SIG-M5 treated with dmso at 0.1 percent for 504 hours (cell line): ENCODE results near the gene EEF1AKMT4.

Source experiments
- DNase-seq: peaks from one replicate; lab custom pipeline; 2025; ENCODE audit not compliant: unreplicated experiment; lab: John Stamatoyannopoulos, UW

EEF1AKMT4 gene

DNA sequence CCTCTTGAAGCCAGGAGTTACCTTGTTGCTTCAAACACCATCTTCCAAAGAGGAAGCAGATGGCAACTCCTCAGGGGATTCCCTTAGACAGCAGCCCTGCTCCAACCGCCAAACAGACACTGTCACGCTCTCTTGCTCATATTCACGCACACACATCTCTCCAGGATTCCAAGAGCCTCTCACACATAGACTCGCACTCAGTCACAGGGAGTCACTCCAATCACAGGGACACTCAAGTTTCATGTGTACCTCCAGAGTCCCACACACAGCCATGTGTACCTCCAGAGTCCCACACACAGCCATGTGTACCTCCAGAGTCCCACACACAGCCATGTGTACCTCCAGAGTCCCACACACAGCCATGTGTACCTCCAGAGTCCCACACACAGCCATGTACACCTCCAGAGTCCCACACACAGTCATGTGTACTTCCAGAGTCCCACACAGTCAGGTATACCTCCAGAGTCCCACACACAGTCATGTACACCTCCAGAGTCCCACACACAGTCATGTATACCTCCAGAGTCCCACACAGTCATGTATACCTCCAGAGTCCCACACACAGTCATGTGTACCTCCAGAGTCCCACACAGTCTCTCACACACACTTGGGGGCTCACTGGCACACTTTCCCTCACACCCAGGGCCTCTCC, 14.0 kb upstream of the EEF1AKMT4 start:
- no peak for DNase-seq

DNA sequence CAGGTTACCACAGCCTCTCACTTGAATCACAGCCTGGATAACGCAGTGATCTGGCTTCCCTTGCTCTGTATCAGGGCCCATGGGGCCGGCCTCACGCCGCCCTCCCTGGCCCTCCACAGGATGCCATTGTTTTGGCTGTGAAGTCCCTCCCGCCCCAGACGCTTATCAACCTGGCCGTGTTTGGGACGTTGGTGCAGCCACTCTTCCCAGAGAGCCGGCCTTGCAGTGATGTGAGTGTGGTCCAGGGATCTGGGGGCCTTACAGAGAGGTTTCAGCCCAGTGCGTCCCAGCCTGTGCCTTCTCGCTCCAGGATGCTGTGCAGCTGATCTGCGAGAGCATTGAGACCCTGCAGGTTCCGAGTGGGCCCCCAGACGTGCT, 13.4 kb upstream of the EEF1AKMT4 start:
- no peak for DNase-seq

DNA sequence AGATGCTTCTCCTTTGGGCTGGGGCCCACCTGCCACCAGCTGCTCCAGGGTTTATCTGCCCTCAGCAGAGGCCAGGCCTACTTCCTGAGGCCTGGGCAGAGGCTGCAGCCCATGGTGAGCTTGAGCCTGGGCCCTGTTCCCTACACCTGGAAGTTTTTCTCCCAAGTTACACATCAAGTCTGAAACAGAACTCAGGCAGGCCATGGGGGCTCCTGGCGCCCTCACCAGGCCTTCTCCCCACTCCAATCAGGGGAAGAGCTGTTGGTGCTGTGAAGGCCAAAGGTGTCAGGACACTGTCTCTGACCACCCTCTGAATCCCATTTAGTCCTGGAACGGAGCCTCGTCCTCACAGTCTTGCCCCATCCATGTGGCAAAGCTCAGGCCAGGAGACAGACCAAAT, 12.8 kb upstream of the EEF1AKMT4 start:
- DNase-seq, result no peak

DNA sequence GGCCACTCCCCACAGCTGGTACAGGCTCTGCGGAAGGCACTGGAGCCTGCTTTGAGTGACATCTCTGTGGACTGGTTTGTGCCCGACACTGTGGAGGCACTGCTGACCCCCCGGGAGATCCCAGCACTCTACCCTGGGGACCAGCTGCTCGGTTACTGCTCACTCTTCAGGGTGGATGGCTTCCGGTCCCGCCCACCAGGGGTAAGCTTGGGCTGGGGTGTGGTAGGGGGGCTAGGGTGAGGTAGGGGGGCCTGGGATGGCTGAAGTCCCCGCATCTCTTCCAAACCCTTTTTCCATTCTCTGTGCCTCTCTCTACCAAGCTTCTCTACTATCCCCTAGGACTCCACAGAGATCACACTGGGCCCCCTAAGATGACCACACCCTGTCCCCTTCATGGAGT, 12.3 kb upstream of the EEF1AKMT4 start:
- DNase-seq, result no peak

DNA sequence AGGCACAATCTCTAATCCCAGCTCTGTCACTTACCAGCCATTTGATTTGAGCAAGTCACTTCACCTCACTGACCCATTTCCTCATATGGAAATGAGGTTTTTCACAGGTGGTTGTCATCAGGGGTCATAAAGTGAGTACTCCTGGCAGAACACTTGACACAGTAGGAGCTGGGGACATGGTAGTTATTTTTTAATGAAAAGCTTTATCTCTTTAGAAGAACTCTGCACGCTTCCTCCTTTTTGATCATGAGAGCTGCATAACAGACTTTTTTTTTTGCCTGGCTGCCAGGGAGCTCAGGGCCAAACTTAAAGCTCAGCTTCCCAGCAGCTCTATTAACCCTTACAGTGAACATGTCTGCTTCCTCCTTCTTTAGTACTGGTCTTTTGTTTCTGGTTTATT, 11.7 kb upstream of the EEF1AKMT4 start:
- no peak for DNase-seq

DNA sequence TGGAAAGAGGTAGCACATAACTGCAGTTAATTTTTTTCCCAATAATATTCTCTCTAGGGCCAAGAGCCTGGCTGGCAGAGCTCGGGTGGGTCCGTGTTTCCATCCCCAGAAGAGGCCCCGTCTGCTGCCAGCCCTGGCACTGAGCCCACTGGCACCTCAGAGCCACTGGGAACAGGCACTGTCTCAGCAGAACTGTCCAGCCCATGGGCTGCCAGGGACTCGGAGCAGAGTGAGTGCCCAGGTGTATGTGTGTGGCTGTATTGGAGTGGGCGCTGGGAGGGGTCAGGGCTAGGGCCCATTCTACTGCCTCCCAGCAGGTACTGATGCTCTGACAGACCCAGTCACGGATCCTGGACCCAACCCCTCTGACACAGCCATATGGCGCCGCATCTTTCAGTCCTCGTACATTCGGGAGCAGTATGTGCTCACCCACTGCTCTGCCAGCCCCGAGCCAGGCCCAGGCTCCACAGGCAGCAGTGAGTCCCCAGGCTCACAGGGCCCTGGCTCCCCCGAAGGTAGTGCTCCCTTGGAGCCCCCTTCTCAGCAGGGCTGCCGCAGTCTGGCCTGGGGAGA, 11.1 kb upstream of the EEF1AKMT4 start:
- DNase-seq, result no peak

DNA sequence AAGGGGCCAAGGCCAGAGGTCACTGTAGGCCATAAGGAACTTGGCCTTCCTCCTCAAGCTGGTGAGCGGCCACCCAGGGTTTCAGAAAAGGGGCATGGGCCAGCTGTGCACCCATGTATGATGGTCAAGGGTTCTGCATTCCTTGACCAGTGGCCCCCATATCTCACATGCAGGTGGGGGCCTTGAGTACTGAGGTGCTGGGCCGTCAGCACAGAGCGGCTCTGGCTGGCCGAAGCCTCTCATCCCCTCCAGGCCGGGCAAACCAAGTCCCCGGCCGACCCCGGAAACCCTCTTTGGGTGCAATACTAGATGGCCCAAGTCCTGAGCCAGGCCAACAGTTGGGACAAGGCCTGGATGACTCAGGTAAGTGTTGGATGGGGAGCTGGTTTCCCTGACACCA, 10.3 kb upstream of the EEF1AKMT4 start:
- no peak for DNase-seq

DNA sequence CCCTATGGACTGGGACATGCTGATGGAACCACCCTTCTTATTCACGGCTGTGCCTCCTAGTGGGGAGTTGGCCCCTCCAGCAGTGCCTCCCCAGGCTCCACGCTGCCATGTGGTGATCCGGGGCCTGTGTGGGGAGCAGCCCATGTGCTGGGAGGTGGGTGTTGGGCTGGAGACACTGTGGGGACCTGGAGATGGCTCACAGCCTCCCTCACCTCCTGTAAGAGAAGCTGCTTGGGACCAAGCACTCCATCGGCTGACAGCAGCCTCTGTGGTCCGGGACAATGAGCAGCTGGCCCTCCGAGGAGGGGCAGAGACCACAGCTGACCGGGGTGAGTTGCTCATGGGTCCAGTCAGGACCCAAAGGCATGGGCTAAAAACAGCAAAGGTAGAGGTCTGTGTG, 9.8 kb upstream of the EEF1AKMT4 start:
- no peak for DNase-seq

DNA sequence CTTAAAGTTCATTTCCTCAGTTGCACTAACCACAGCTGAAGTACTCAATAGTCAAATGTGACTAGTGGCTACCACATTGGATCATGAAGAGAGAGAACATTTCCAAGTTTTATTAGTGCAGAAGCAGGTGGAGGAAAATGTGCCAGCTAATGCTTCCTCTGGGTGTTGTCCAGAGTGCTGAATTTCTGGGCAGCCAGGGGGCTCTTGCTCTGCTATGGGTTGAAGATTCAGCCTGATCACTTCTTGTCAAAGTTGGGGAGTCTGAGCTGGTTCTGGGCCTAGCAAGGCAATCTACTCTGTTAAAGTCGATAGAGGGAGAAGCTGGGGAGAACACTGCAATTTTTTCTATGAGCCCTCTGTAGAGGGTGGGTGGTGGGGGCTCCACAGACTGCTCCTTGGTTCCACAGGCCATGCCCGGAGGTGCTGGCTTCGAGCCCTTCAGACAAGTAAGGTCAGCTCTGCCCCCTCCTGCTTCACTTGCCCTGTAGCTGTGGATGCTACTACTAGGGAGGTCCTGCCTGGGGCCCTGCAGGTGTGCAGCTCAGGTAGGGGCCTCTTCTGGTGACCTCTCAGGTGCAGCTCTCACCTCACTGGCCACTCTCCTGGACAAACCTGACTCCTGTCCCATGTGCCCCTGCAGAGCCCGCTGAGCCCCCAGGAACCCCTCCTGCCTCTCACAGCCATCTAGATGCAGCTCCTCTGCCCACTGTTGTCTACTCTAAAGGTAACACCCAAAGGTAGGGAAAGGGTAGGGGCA, 8.9 kb upstream of the EEF1AKMT4 start:
- DNase-seq, result peak; percentile 44

DNA sequence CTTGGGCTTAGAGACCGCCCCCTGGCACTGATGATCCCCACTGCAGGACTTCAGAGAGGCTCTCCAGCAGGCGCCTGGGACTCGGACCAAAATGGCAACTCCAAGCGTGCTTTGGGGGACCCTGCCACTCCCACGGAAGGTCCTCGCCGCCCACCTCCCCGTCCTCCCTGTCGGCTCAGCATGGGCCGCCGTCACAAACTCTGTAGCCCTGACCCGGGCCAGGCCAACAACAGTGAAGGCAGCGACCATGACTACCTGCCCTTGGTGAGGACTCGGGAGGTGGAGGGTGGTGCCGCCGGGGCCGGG, 8.4 kb upstream of the EEF1AKMT4 start:
- DNase-seq, result no peak

DNA sequence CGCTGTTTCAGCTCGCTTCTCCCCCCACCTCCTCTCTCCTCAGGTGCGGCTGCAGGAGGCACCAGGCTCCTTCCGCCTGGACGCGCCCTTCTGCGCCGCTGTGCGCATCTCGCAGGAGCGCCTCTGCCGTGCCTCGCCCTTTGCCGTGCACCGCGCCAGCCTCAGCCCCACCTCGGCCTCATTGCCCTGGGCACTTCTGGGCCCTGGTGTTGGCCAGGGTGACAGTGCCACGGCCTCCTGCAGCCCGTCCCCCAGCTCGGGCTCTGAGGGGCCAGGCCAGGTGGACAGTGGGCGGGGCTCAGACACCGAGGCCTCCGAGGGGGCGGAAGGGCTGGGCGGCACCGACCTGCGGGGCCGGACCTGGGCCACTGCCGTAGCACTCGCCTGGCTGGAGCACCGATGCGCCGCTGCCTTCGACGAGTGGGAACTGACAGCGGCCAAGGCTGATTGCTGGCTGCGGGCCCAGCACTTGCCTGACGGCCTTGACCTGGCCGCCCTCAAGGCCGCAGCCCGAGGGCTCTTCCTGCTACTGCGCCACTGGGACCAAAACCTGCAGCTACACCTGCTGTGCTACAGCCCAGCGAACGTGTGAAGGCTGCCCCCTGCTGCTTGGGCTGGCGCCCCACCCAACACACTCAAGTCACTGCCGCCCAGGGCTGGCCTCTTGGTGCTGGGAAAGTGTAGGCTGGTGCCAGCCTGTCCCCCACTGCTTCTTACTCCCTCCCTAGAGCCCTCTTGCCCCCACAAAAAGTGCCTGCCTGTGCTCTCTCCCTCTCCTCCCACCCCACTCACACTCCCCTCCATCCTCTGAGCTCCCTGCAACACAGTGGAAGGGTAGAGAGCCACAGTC, 7.8 kb upstream of the EEF1AKMT4 start:
- DNase-seq, result peak; percentile 66

DNA sequence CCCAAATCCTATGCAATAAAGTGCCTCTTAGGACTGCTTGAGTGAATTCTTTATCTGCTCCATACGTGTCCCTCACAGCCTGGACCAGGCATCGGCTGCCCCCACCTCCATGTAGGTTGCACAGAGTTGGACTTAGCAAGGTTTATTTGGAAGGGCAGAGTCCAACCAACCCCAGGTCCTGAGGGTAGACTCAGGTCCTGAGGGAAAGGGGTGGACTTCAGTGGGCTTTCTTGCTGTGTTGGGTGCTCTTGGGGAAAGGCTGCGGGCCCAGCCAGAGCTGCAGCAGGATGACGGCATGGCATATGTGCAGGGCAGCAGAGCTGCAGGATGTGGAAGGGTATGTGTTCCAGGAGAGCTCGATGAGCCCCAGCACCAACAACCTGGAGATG, 7.2 kb upstream of the EEF1AKMT4 start:
- no peak for DNase-seq

DNA sequence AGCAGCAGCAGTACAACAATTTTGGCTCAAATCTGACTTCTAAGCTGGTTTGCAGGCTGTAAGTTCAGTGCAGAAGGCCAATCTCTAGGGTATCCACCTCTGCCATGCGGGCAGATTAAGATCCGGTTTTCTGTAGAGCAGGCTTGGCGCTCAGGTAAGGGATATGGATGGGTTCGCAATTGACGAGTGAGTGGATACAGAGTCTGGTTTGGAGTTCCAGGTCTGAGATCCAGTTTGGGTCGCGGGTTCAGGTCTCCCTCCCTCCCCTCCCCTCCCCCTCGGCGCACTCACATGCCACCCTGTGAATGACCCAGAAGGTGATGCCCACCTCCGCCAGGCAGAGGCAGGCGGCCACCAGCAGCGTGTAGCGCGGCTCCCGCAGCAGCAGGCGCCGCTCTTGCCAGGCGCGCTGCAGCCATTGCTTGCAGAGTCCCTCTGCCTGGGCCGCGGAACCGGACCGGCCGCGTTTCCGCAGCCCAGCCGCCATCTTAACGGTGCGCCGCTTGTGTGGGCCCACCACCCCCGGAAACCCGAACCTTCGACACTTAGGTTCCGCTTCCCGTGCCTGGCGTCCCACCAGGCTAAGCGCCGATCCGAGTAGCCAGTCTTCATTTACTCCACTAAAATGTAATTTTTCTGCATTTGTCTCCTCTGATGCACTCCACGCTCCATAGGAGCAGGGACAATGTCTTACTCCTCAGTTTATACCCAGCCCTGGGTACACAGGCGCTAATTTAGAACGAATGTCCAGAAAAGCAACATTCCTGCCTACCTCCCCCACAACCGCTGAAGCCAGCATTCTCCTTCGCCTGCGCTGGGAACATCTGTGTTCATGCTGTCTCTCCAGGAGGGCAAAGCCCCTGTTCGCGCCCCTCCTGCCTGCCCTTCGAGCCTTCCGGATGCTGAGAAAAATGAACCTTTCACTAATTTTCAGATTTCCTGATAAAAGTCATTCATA, 739 bp upstream of the EEF1AKMT4 start, which contains the start of gene ALG3:
Gene ALG3 (minus strand): TSS at position 509 of the 958 bp plus-strand sequence. CDS start 22 bp downstream, at position 487.
- peak; percentile 80 for DNase-seq

DNA sequence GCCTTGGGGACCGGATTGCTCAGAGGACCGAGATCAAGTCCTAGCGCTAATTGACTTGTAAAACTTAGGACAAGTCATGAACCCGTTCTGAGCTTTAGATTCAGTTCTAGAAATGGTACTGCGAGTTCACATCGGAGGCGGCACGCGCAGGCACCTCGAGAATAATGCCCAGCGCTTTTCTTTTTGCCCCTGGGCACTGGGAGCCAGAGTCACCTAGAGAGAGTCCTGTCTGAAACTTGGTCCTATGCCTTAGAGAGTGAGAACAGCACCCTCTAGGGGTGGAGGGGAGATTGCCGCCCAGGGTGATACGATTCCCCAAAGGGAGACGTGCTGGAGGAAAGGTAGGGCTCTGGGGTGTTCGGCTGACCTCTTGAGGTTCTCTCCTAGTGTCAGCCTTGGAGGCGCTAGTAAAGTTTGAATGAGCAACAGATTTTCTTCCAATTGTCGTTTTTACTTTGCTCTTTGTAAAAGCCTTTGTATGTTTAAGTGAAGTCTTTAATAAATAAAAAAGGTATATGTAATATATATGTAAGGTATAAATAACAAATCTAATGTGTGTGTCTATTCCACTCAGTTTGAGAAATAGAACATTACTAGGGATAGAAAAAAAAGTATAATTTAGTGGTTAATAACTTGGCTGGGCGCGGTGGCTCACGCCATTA, 826 bp downstream of the EEF1AKMT4 start:
- DNase-seq, result peak; percentile 97

DNA sequence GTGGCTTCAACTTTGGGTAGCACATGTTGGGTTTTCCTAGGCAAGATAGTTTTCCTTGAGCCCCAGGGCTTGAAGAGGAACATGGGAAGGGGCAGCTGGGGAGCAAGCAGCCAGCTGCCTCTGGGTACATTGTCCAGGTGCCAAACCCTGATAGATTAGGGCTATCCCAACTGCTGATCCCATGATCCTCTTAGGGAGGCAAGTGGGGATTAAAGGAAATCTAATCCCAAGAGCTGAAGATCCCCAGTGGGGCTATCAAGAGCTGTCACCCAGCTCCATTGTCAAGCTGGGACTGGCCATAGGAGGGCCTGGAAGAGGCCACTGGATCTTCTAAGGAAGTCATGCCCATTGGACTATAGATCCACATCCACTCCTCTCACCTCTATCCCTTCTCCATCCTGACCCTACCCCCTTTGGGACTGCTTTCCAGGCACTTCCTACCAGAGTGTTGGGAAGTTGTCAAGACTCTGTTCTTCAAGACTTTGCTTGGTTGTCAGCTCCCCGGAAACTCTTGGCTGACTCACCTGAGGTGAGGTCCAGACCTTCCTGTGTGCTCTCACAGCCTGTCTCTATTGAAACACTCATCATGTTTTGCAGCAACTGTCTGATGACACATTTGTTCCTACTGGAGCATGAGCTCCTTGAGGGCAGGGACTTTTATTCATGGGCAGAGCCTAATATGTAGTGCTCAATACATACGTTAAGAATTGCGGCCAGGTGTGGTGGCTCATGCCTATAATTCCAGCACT, 6.0 kb downstream of the EEF1AKMT4 start:
- DNase-seq, result no peak

DNA sequence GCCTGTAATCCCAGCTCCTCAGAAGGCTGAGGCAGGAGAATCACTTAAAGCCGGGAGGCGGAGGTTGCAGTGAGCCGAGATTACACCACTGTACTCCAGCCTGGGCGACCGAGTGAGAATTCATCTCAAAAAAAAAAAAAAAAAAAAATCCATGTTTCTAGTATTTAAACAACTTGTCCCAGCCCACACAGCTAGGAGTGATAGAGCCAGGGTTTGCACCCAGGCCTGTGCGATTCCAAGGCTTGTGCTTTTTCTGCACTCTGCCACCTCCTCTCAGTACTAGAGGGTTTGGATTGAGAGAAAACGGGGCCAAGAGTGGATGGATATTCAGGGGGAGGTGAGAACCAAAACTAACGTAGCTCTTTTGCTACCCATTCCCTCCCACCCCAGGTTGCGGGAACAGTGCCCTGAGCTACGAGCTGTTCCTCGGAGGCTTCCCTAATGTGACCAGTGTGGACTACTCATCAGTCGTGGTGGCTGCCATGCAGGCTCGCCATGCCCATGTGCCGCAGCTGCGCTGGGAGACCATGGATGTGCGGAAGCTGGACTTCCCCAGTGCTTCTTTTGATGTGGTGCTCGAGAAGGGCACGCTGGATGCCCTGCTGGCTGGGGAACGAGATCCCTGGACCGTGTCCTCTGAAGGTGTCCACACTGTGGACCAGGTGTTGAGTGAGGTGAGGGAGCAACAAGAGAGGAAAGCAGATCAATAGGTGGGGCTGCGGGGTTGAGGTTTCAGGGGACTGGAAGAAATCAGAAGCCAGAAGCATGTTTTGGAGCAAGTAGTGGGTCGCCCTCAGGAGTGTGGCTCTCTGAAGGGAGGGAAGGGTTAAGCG, 7.8 kb downstream of the EEF1AKMT4 start:
- DNase-seq, result no peak

DNA sequence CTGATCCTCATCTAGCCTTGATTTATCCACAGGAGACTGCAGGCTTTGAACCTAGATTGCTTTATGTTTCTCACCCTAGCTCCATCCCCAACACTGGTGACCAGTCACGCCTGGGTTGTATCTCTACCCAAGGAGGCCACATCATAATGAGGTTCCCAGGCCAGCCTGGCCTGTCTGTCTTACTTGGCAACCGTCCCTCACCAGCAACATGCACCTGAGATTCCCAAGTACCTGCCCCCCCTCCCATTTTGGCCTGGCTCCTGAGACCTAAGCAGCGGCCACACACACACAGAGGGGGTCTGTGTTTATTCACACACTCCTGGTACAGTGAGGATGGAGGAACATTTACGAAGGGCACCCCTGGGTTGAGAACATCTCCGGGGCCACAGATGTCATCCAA, 9.5 kb downstream of the EEF1AKMT4 start:
- DNase-seq, result no peak

DNA sequence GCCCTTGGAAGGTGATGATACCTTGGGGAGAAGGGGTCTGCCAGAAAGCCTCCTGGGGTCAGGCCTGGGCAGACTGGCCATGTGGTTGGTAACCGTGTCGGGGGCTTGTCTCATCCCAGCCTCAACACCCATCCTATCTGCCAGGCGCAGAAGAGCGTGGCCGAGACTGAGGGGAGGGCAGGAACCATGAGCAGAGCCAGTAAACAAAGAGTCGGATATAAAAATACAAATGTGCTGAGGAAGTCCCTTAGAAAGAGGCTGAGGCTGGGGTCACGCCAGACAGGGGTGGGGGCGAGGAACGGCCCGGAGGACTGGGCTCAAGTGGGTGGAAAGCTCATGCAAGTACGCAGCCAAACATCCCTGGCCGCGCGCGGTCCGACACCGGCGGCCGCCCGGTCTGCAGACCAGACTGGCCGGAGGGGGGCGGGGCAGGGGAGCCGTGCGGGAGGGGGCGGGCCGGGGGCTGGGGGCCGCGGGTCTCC, 10.0 kb downstream of the EEF1AKMT4 start:
- no peak for DNase-seq
